GM23338 (cell line): ENCODE data around the gene GGPS1. TPM values are rescaled to one million over a fixed set of nuclear protein-coding genes. Genes with fewer than 3 reads are reported as not detected.

Experiments used
- ATAC-seq: fragments of 200-7000 bp; cut with Tn5 transposase; 3 replicates; pipeline ENCODE4 v1.9.1; 2020
- DNase-seq: peaks from one replicate; pipeline ENCODE4 v3.0.0-alpha.2; 2015; ENCODE audit warnings: low spot score
- H2AFZ ChIP-seq: fragments of 200-600 bp; sonication (generic); 2 replicates; pipeline ENCODE4 v1.8.0; 2016; ENCODE audit warnings: antibody characterized with exemption, mild to moderate bottlenecking, moderate library complexity
- H3F3A ChIP-seq: fragments of 200-600 bp; sonication (generic); replicated peaks from 2 replicates; pipeline ENCODE4 v1.8.0; 2017; ENCODE audit warnings: antibody characterized with exemption, mixed run types, low read depth
- H3K27ac ChIP-seq: fragments of 200-600 bp; sonication (generic); 2 replicates; pipeline ENCODE4 v1.6.1; 2016; ENCODE audit warnings: low read depth
- H3K27me3 ChIP-seq: fragments of 200-600 bp; sonication (generic); 2 replicates; pipeline ENCODE4 v1.8.0; 2016; ENCODE audit warnings: mild to moderate bottlenecking, mixed run types, moderate library complexity; ENCODE audit not compliant: insufficient read depth
- H3K36me3 ChIP-seq: fragments of 200-600 bp; sonication (generic); 2 replicates; pipeline ENCODE4 v1.8.0; 2016; ENCODE audit warnings: mild to moderate bottlenecking; ENCODE audit not compliant: insufficient read depth
- H3K4me1 ChIP-seq: fragments of 200-600 bp; sonication (generic); 2 replicates; pipeline ENCODE4 v1.8.0; 2016; ENCODE audit warnings: mild to moderate bottlenecking, moderate library complexity; ENCODE audit not compliant: insufficient read depth
- H3K4me2 ChIP-seq: fragments of 200-600 bp; sonication (generic); 2 replicates; pipeline ENCODE4 v1.7.1; 2017; ENCODE audit warnings: mixed run types
- H3K4me3 ChIP-seq: fragments of 200-600 bp; sonication (generic); 2 replicates; pipeline ENCODE4 v1.6.1; 2016; ENCODE audit warnings: mixed run types
- H3K79me2 ChIP-seq: fragments of 200-600 bp; sonication (generic); replicated peaks from 2 replicates; pipeline ENCODE4 v1.8.0; 2017; ENCODE audit warnings: mild to moderate bottlenecking; ENCODE audit not compliant: insufficient read depth
- H3K9me2 ChIP-seq: fragments of 200-600 bp; sonication (generic); 2 replicates; pipeline ENCODE4 v1.8.0; 2017; ENCODE audit not compliant: insufficient read depth
- H4K20me1 ChIP-seq: fragments of 200-600 bp; sonication (generic); replicated peaks from 2 replicates; pipeline ENCODE4 v1.8.0; 2017; ENCODE audit warnings: mild to moderate bottlenecking; ENCODE audit not compliant: insufficient read depth
- H3K27ac Mint-ChIP-seq: 2 replicates; pipeline ENCODE4 v1.8.0; 2020; ENCODE audit warnings: inconsistent platforms, mild to moderate bottlenecking, moderate library complexity, mixed read lengths
- H3K27me3 Mint-ChIP-seq: 3 replicates; pipeline ENCODE4 v1.8.0; 2022; ENCODE audit warnings: low read depth, mild to moderate bottlenecking, moderate library complexity, mixed read lengths, inconsistent platforms; ENCODE audit not compliant: insufficient read depth, poor library complexity
- H3K36me3 Mint-ChIP-seq: 3 replicates; pipeline ENCODE4 v1.8.0; 2021; ENCODE audit warnings: low read depth, mild to moderate bottlenecking, inconsistent platforms, moderate library complexity, mixed read lengths
- H3K4me1 Mint-ChIP-seq: 3 replicates; pipeline ENCODE4 v1.8.0; 2020; ENCODE audit warnings: mild to moderate bottlenecking, inconsistent platforms, mixed read lengths
- H3K4me3 Mint-ChIP-seq: 3 replicates; pipeline ENCODE4 v1.8.0; 2021; ENCODE audit warnings: moderate library complexity, mild to moderate bottlenecking, inconsistent platforms, mixed read lengths
- H3K9me3 Mint-ChIP-seq: 3 replicates; pipeline ENCODE4 v1.8.0; 2020; ENCODE audit warnings: moderate library complexity, mild to moderate bottlenecking, inconsistent platforms, mixed read lengths
- CREB1 ChIP-seq: fragments of 250-450 bp; sonication (Bioruptor Pico); IDR thresholded peaks from 2 replicates; pipeline ENCODE4 v1.5.0; 2020; ENCODE audit warnings: low read depth, mild to moderate bottlenecking, moderate library complexity
- EZH2 ChIP-seq: fragments of 200-600 bp; sonication (generic); IDR thresholded peaks from one replicate; pipeline ENCODE4 v1.8.0; 2017; ENCODE audit warnings: antibody characterized with exemption, mild to moderate bottlenecking, low read depth; ENCODE audit not compliant: unreplicated experiment
- EZH2phosphoT487 ChIP-seq: fragments of 200-600 bp; sonication (generic); IDR thresholded peaks from one replicate; pipeline ENCODE4 v1.8.1; 2018; ENCODE audit warnings: antibody characterized with exemption; ENCODE audit not compliant: unreplicated experiment
- JUNB ChIP-seq: IDR thresholded peaks from one replicate; pipeline ENCODE4 v1.6.1; 2016; ENCODE audit warnings: antibody characterized with exemption; ENCODE audit not compliant: unreplicated experiment
- NANOG ChIP-seq: IDR thresholded peaks from 2 replicates; pipeline ENCODE4 v1.6.1; 2016; ENCODE audit warnings: antibody characterized with exemption, borderline replicate concordance
- POLR2AphosphoS5 ChIP-seq: IDR thresholded peaks from 2 replicates; pipeline ENCODE4 v1.6.1; 2016; ENCODE audit warnings: antibody characterized with exemption, low read depth
- REST ChIP-seq: IDR thresholded peaks from one replicate; pipeline ENCODE4 v1.6.1; 2018; ENCODE audit warnings: antibody characterized with exemption; ENCODE audit not compliant: unreplicated experiment
- STAT1 ChIP-seq: IDR thresholded peaks from one replicate; pipeline ENCODE4 v1.6.1; 2016; ENCODE audit warnings: antibody characterized with exemption; ENCODE audit not compliant: unreplicated experiment
- ZNF114 ChIP-seq: fragments of 250-450 bp; sonication (Bioruptor Pico); IDR thresholded peaks from 2 replicates; pipeline ENCODE4 v1.5.0; 2020; ENCODE audit warnings: mild to moderate bottlenecking, moderate library complexity
- ZNF331 ChIP-seq: fragments of 250-450 bp; sonication (Bioruptor Pico); IDR thresholded peaks from 2 replicates; pipeline ENCODE4 v1.5.0; 2020; ENCODE audit warnings: low read depth, mild to moderate bottlenecking, moderate library complexity
- polyA plus RNA-seq: library from polyadenylated mRNA; unstranded; fragments of >200 nt; fragmentation: Nextera tagmentation; extraction: Ambion mirVana; gene quantifications from 2 replicates; pipeline ENCODE4 v1.2.1, GENCODE V29; 2016
- total RNA-seq: library from RNA; depleted of rRNA; stranded (reverse); fragments of >200 nt; shearing (Covaris generic); gene quantifications from 2 replicates; pipeline ENCODE4 v1.2.3, GENCODE V29; 2014
- TF ChIP-seq, protein P1 (sequence below), 2 experiments: fragments of 200-600 bp in 1 of 2; sonication (generic) in 1 of 2; conservative IDR thresholded peaks; 2 replicates each; pipeline versions ENCODE4 v1.5.1 to v1.6.1; 2016 to 2017; ENCODE audit warnings: antibody characterized with exemption in 2 of 2, low read depth in 2 of 2, mild to moderate bottlenecking in 2 of 2, moderate library complexity in 1 of 2

The GGPS1 gene
- total and polyA plus RNA-seq, 2 experiments from 2014 or later = 33.9 to 56.8 TPM

- H3K27me3 ChIP-seq = no peaks in the 10 kb centered on the region
- DNase-seq = no peak
- ATAC-seq = no peak
- H3K4me3 ChIP-seq = no peak overlapping the region
- Mint-ChIP-seq H3K36me3 (peaks cover 33% of the 10 kb centered on the region), H3K9me3 (no peaks in the 10 kb centered on the region), H3K27me3 (no peaks in the 10 kb centered on the region), H3K4me3 (no peak overlapping the region), H3K27ac (no peak overlapping the region), H3K4me1 (peaks cover 8% of the 10 kb centered on the region)
- H3K79me2 ChIP-seq = peaks cover 100% of the 10 kb centered on the region
- peaks cover 7% of the 10 kb centered on the region; the same call in 1 of the 2 replicates for H3K36me3 ChIP-seq
- no peaks in the 10 kb centered on the region for H3K9me2 ChIP-seq
- TF ChIP-seq ZNF114 (CRISPR knock-in tag) = no peak
- TF ChIP-seq EZH2phosphoT487 = no peak
- TF ChIP-seq POLR2AphosphoS5 = no peak
- no peak for TF ChIP-seq NANOG
- no peak for TF ChIP-seq REST
- no peak overlapping the region for H2AFZ ChIP-seq
- no peaks in the 10 kb centered on the region; the same call in 1 of the 2 replicates for H3K4me1 ChIP-seq
- no peak overlapping the region for H3K27ac ChIP-seq
- H4K20me1 ChIP-seq = peaks cover 51% of the 10 kb centered on the region
- H3F3A ChIP-seq = 0 out of 2 replicates have a peak, but pooled peaks cover 5% of the 10 kb centered on the region
- H3K4me2 ChIP-seq = no peak overlapping the region
Measured at GRCh38 chr1:235315735-235316134, 12.6 kb upstream of the GGPS1 start.

DNA sequence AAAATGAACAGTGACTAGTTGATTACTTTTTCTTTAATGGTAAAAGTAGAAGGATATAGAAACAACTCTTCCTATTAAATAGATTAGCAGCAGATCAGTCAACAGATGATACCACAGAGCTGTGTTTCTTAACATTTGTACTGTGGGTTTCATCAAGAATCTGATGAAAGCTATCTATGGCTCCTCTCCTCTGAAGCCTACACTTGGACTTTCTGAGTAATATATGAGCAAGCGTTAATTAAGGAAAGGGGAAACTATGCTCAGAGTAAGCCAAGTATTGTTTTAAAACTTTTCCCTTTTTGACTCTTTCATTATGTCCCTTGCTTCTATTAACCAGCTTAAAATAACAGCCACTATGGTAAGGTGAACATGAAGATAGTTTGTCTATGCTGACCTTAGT lies 11.2 kb upstream of the GGPS1 start:
- Mint-ChIP-seq H3K4me1 (peaks cover 10% of the 10 kb centered on the region), H3K36me3 (peaks cover 28% of the 10 kb centered on the region), H3K9me3 (no peaks in the 10 kb centered on the region), H3K27me3 (peaks cover 1% of the 10 kb centered on the region), H3K27ac (no peak overlapping the region), H3K4me3 (no peak overlapping the region)
- Histone ChIP-seq H3F3A (0 out of 2 replicates have a peak, but pooled peaks cover 2% of the 10 kb centered on the region), H3K4me1 (peaks cover 5% of the 10 kb centered on the region), H2AFZ (no peak overlapping the region), H3K9me2 (no peaks in the 10 kb centered on the region), H4K20me1 (peaks cover 51% of the 10 kb centered on the region), H3K79me2 (peaks cover 100% of the 10 kb centered on the region), H3K27me3 (no peaks in the 10 kb centered on the region), H3K4me3 (no peak overlapping the region), H3K27ac (no peak overlapping the region; the same call in 1 of the 2 replicates), H3K4me2 (no peak overlapping the region), H3K36me3 (peaks cover 7% of the 10 kb centered on the region; the same call in 1 of the 2 replicates)
- no peak for ATAC-seq
- no peak for DNase-seq
- no peak for TF ChIP-seq CREB1 (CRISPR knock-in tag)
- TF ChIP-seq, protein P1, sequence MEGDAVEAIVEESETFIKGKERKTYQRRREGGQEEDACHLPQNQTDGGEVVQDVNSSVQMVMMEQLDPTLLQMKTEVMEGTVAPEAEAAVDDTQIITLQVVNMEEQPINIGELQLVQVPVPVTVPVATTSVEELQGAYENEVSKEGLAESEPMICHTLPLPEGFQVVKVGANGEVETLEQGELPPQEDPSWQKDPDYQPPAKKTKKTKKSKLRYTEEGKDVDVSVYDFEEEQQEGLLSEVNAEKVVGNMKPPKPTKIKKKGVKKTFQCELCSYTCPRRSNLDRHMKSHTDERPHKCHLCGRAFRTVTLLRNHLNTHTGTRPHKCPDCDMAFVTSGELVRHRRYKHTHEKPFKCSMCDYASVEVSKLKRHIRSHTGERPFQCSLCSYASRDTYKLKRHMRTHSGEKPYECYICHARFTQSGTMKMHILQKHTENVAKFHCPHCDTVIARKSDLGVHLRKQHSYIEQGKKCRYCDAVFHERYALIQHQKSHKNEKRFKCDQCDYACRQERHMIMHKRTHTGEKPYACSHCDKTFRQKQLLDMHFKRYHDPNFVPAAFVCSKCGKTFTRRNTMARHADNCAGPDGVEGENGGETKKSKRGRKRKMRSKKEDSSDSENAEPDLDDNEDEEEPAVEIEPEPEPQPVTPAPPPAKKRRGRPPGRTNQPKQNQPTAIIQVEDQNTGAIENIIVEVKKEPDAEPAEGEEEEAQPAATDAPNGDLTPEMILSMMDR (conservative IDR thresholded peaks at IDR 0.05; ENCODE audit: low read depth in 2 of 2) = no peak
- no peak for TF ChIP-seq STAT1
- TF ChIP-seq POLR2AphosphoS5 = no peak
- no peak for TF ChIP-seq REST
- TF ChIP-seq EZH2 = no peak
- TF ChIP-seq NANOG = no peak
- TF ChIP-seq JUNB = no peak
- TF ChIP-seq EZH2phosphoT487 = no peak
- no peak for TF ChIP-seq ZNF331 (CRISPR knock-in tag)
